Gastrocnemius medialis (tissue), 4 donors: ENCODE results near the gene SERPINB6. TPM values are rescaled to one million over a fixed set of nuclear protein-coding genes. Genes with fewer than 3 reads are reported as not detected.

ENCODE experiments used
- ATAC-seq, 2 donors: fragments of 150-250 bp; one replicate each; pipeline ENCODE4 v1.9.1; 2016
- DNase-seq, 2 donors: peaks; one replicate each; pipeline ENCODE4 v3.0.0-alpha.2; 2019
- H3K27ac ChIP-seq, 4 donors: fragments of 200-600 bp; sonication (generic); 1 replicate in 1 of 4; 2 replicates in 3 of 4; pipeline ENCODE4 v1.5.1; 2016 to 2018; ENCODE audit warnings: mild to moderate bottlenecking in 2 of 4, moderate library complexity in 1 of 4
- H3K27me3 ChIP-seq, 3 donors: fragments of 200-600 bp; sonication (generic) in 2 of 3; 1 replicate in 1 of 3; 2 replicates in 2 of 3; pipeline versions ENCODE4 v1.5.1 to v1.6.0; 2016 to 2019; ENCODE audit warnings: mild to moderate bottlenecking in 1 of 3, moderate library complexity in 1 of 3
- H3K36me3 ChIP-seq, 2 donors: fragments of 200-600 bp; sonication (generic) in 1 of 2; one replicate each; pipeline ENCODE4 v1.5.1; 2017 to 2018
- H3K4me1 ChIP-seq, 2 donors: fragments of 200-600 bp; sonication (generic) in 1 of 2; one replicate each; pipeline ENCODE4 v1.5.1; 2016 to 2017; ENCODE audit warnings: mild to moderate bottlenecking in 2 of 2
- H3K4me3 ChIP-seq, 4 donors: fragments of 200-600 bp; sonication (generic) in 3 of 4; 1 replicate in 1 of 4; 2 replicates in 3 of 4; pipeline ENCODE4 v1.5.1; 2016 to 2019; ENCODE audit warnings: mild to moderate bottlenecking in 2 of 4
- H3K9me3 ChIP-seq, 3 donors: fragments of 200-600 bp; sonication (generic) in 2 of 3; 1 replicate in 1 of 3; 2 replicates in 2 of 3; pipeline ENCODE4 v1.5.1; 2016 to 2019
- POLR2A ChIP-seq, 2 donors: fragments of 450-650 bp; IDR thresholded peaks; one replicate each; pipeline ENCODE4 v1.6.1; 2017; ENCODE audit warnings: antibody characterized with exemption in 2 of 2, mild to moderate bottlenecking in 2 of 2, moderate library complexity in 2 of 2
- in situ Hi-C, 4 donors: fragments of 200-750 bp; cut with MboI; loops; one replicate each; pipeline versions ENCODE4 v1.15.0 to v1.8.0; 2017; ENCODE audit warnings: low sequenced_read_pairs in 4 of 4
- intact Hi-C: fragments of 100-400 bp; cut with DNase I; formaldehyde crosslinking; loops from one replicate; pipeline ENCODE4 v1.15.1; 2023; ENCODE audit warnings: low total_unique reads
- total RNA-seq, 4 donors: library from RNA; depleted of rRNA; stranded (reverse); fragments of >200 nt; gene quantifications; one replicate each; pipeline versions ENCODE4 v1.1.0 to v1.2.3, GENCODE V29; 2016
- TF ChIP-seq, protein P1 (sequence below), 5 experiments: fragments of 450-650 bp in 3 of 5; fragments of 200-600 bp in 2 of 5; sonication (generic) in 2 of 5; IDR thresholded peaks in 4 of 5; conservative IDR thresholded peaks in 1 of 5; 1 replicate in 4 of 5; 2 replicates in 1 of 5; pipeline ENCODE4 v1.5.1; 2016 to 2019; ENCODE audit warnings: antibody characterized with exemption in 5 of 5, mild to moderate bottlenecking in 3 of 5, moderate library complexity in 3 of 5

SERPINB6 gene
- total RNA-seq, 4 donors from 2014 or later: 114 to 260 (median 189) TPM

DNA sequence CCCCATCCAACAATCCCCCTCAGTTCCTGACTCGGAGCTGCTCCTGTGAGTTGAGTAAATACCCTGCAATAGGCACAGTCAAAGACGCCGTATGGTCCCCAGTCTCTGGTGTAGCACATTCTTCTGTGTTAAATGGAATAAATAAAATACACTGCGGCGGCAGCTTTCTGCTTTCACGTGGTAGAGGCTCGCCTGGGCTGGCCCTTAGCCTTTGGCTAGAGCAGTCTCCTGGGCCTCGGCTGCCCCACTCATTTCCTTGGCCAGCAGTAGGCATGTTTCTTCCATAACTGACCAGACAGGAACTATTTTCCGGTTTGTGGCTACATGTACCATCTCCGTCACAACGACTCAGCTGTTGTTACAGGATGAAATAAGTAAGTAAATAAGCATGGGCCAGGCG is 20.7 kb downstream of the SERPINB6 start:
- Histone ChIP-seq H3K4me3 (no peak overlapping the region), H3K27ac (peak overlapping the region in 1 of 4 donors; percentile 21), H3K9me3 (no peaks in the 10 kb centered on the region), H3K27me3 (no peaks in the 10 kb centered on the region), H3K4me1 (peaks cover 17 to 23% of the 10 kb centered on the region in 2 donors), H3K36me3 (peaks cover 0 to 18% of the 10 kb centered on the region in 2 donors)
- no peak for ATAC-seq
- TF ChIP-seq, protein P1, sequence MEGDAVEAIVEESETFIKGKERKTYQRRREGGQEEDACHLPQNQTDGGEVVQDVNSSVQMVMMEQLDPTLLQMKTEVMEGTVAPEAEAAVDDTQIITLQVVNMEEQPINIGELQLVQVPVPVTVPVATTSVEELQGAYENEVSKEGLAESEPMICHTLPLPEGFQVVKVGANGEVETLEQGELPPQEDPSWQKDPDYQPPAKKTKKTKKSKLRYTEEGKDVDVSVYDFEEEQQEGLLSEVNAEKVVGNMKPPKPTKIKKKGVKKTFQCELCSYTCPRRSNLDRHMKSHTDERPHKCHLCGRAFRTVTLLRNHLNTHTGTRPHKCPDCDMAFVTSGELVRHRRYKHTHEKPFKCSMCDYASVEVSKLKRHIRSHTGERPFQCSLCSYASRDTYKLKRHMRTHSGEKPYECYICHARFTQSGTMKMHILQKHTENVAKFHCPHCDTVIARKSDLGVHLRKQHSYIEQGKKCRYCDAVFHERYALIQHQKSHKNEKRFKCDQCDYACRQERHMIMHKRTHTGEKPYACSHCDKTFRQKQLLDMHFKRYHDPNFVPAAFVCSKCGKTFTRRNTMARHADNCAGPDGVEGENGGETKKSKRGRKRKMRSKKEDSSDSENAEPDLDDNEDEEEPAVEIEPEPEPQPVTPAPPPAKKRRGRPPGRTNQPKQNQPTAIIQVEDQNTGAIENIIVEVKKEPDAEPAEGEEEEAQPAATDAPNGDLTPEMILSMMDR (IDR thresholded peaks at IDR 0.05 in 4 of 5, conservative IDR thresholded peaks at IDR 0.05 in 1 of 5): no peak
- TF ChIP-seq POLR2A (IDR thresholded peaks at IDR 0.05): no peak
- intact Hi-C loops: no loop called here
- in situ Hi-C loops: loop anchor here in 2 of 4 donors (5.0 kb wide), 1 partner anchor 37 kb away; no protein-coding TSS in a partner anchor
- no peak for DNase-seq

DNA sequence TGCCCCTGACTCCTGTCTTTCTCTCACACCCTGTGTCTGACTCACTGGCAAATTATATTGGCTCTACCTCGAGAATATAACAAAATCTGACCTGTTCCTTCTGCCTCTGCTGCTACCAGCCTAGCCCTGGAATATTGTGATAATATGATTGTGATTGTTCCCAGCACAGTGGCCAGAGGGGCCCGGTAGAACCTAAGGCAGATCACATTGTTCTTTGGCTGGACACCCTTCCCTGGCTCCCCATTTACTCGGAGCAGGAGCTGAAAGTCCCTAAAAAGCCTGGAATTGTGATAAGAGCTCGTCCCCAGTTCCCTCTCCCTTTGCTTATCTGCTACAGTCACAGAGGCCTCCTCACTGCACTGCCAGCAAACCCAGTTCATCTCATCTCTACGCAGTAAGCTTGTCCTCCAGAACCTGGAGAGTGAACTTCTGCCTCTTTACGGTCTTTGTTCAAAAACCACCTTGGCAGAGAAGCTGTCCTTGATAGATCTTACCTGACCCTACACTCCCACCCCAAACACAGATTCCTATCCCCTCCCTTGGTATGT is 21.8 kb downstream of the SERPINB6 start:
- Histone ChIP-seq H3K27me3 (no peaks in the 10 kb centered on the region), H3K4me3 (no peak overlapping the region), H3K9me3 (no peaks in the 10 kb centered on the region), H3K4me1 (peaks cover 25 to 33% of the 10 kb centered on the region in 2 donors), H3K27ac (peak overlapping the region; percentile 17 to 93 (median 91)), H3K36me3 (peaks cover 0 to 18% of the 10 kb centered on the region in 2 donors)
- intact Hi-C loops (no loop called here), in situ Hi-C loops (loop anchor here in 2 of 4 donors (5.0 kb wide), 1 partner anchor 38 kb away; no protein-coding TSS in a partner anchor)
- no peak for TF ChIP-seq POLR2A (IDR thresholded peaks at IDR 0.05)
- TF ChIP-seq, protein P1 (IDR thresholded peaks at IDR 0.05 in 4 of 5, conservative IDR thresholded peaks at IDR 0.05 in 1 of 5): no peak
- ATAC-seq: no peak
- no peak for DNase-seq

DNA sequence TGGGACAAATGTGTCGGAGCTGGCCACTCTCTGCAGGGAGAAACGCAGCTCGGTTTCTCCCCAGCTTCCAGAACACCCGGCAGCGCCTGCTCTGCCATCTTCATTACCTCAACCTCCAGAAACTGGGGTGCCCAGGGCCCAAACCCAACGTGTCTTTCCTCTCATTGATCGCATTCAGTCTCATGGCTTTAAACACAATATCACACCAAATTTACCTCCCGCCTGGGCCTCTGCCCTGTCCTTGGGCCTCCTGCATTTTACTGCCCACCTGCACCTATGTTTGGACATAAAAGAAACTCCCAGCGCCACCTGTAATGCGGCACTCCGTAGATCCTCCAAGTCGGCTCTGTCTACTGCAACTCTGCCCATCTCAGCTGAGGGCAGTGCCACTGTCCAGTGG is 22.2 kb downstream of the SERPINB6 start:
- Histone ChIP-seq H3K4me3 (no peak overlapping the region), H3K36me3 (peaks cover 0 to 17% of the 10 kb centered on the region in 2 donors), H3K27ac (peak overlapping the region; percentile 17 to 93 (median 91)), H3K4me1 (peaks cover 25 to 38% of the 10 kb centered on the region in 2 donors), H3K9me3 (no peaks in the 10 kb centered on the region), H3K27me3 (no peaks in the 10 kb centered on the region)
- DNase-seq (no peak), ATAC-seq (no peak)
- intact Hi-C loops (no loop called here), in situ Hi-C loops (no loop called here)
- TF ChIP-seq, protein P1 (IDR thresholded peaks at IDR 0.05 in 4 of 5, conservative IDR thresholded peaks at IDR 0.05 in 1 of 5): no peak
- no peak for TF ChIP-seq POLR2A (IDR thresholded peaks at IDR 0.05)

DNA sequence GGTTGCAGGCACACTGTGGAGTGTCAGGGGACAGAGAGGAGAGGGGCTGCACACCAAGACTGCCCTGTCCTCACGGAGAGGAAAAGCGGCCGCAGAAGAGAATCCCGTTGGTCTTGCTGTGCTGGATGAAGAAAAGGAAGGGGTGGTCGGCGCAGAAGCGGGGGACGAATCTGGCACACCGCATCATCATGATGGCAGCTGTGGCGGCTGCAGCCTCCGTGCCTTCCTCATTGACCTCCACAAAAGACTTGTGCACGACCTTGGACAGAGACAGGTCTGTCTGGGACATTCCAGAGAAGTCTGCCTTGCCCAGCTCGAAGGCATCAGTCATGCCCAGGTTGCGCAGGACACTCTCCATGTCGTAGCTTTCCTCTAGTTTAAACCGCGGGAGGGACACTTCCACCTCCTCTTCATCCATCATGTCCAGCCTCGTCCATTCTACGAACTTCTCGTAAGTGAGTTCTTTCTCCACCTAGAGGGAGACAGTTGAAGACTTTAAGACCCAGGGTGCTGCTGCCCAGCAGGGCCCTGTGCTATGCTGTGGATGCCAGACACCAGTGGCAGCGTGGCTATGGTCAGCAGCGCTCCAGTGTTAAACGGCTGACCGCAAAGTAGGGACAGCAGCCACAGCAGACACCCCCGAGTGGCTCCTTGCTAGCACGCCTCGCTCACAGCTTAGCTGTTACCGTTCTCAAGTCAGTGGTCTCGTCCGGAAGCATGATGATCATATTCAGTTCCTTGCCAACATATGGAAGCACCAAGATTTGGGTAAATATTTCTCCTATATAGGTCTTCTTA is 22.9 kb downstream of the SERPINB6 start:
- TF ChIP-seq POLR2A (IDR thresholded peaks at IDR 0.05): no peak
- TF ChIP-seq, protein P1 (IDR thresholded peaks at IDR 0.05 in 4 of 5, conservative IDR thresholded peaks at IDR 0.05 in 1 of 5): no peak
- Histone ChIP-seq H3K27me3 (no peaks in the 10 kb centered on the region), H3K27ac (peak overlapping the region; percentile 87 to 93 (median 91)), H3K36me3 (peaks cover 0 to 10% of the 10 kb centered on the region in 2 donors), H3K4me1 (peaks cover 25 to 42% of the 10 kb centered on the region in 2 donors), H3K9me3 (no peaks in the 10 kb centered on the region), H3K4me3 (no peak overlapping the region)
- intact Hi-C loops (no loop called here), in situ Hi-C loops (no loop called here)
- DNase-seq (no peak), ATAC-seq (no peak)
